HL-60 (cell line): ENCODE results near the gene KCNJ15.
A peak's percentile ranks its signal among the peaks of the same experiment; 100 is the strongest.

Experiments used
- DNase-seq, 2 experiments: peaks; one replicate each; pipeline ENCODE4 v3.0.0-alpha.2; 2010 to 2020; ENCODE audit warnings: low read depth in 1 of 2, low spot score in 1 of 2
- H3K27ac ChIP-seq: fragments of 250-450 bp; sonication (Bioruptor Pico); replicated peaks from 2 replicates; pipeline ENCODE4 v1.5.1; 2020; ENCODE audit warnings: mild to moderate bottlenecking, moderate library complexity
- H3K27me3 ChIP-seq: fragments of 250-450 bp; sonication (Bioruptor Pico); 2 replicates; pipeline ENCODE4 v1.5.1; 2021; ENCODE audit warnings: mild to moderate bottlenecking, moderate library complexity; ENCODE audit not compliant: insufficient read depth, poor library complexity, severe bottlenecking
- H3K4me3 ChIP-seq: replicated peaks from 2 replicates; pipeline ENCODE4 v1.5.1; 2011; ENCODE audit warnings: mild to moderate bottlenecking, control low read depth, low read length; ENCODE audit not compliant: insufficient read depth
- CTCF ChIP-seq: IDR thresholded peaks from one replicate; pipeline ENCODE4 v1.5.1; 2011; ENCODE audit warnings: low read length, control low read depth, inconsistent platforms; ENCODE audit not compliant: insufficient read depth
- GABPA ChIP-seq: IDR thresholded peaks from 2 replicates; pipeline ENCODE4 v1.6.1; 2012; ENCODE audit warnings: low read depth
- POLR2AphosphoS5 ChIP-seq: IDR thresholded peaks from 2 replicates; pipeline ENCODE4 v1.6.1; 2012; ENCODE audit warnings: low read depth
- REST ChIP-seq: IDR thresholded peaks from 2 replicates; pipeline ENCODE4 v1.6.1; 2012; ENCODE audit warnings: low read depth; ENCODE audit not compliant: insufficient replicate concordance
- SPI1 ChIP-seq: IDR thresholded peaks from 2 replicates; pipeline ENCODE4 v1.6.1; 2012; ENCODE audit warnings: low read depth, mild to moderate bottlenecking, borderline replicate concordance

The KCNJ15 gene

GRCh38 chr21:38286739-38287471, 30.1 kb downstream of the KCNJ15 start:
- H3K4me3 ChIP-seq: no peak overlapping the region
- TF ChIP-seq REST: no peak
- no peak for TF ChIP-seq SPI1
- TF ChIP-seq POLR2AphosphoS5: no peak
- no peak for TF ChIP-seq GABPA
- no peak for TF ChIP-seq CTCF
- no peak for DNase-seq
- H3K27ac ChIP-seq: no peak overlapping the region
- no peaks in the 10 kb centered on the region for H3K27me3 ChIP-seq

- Histone ChIP-seq H3K27me3 (no peaks in the 10 kb centered on the region), H3K4me3 (no peak overlapping the region), H3K27ac (no peak overlapping the region)
- TF ChIP-seq GABPA: no peak
- no peak for DNase-seq
These were observed 30.7 kb downstream of the KCNJ15 start for GRCh38 chr21:38287476-38287875.

GRCh38 chr21:38289705-38290485, 33.1 kb downstream of the KCNJ15 start:
- DNase-seq: peak; percentile 97 to 98

More at GRCh38 chr21:38289705-38290485, 33.1 kb downstream of the KCNJ15 start:
- H3K27me3 ChIP-seq: no peaks in the 10 kb centered on the region
- H3K27ac ChIP-seq: peak overlapping the region; percentile 80
- no peak overlapping the region for H3K4me3 ChIP-seq
- TF ChIP-seq GABPA: peak; percentile 35; the same call in 1 of the 2 replicates
- TF ChIP-seq REST: no peak
- TF ChIP-seq CTCF: no peak
- peak; percentile 82 for TF ChIP-seq SPI1
- peak; percentile 99 for TF ChIP-seq POLR2AphosphoS5
